HK-2 (cell line): ENCODE results near the gene TMEM184B.
"Not testable (repeated sequence)": the region's sequence is repeated elsewhere in the genome, so short reads cannot be mapped to it uniquely, and the experiment has no call there.

Experiments
- DNase-seq: peaks from one replicate; pipeline ENCODE4 v3.0.0-alpha.2; 2018; ENCODE audit not compliant: unreplicated experiment

TMEM184B gene

DNA sequence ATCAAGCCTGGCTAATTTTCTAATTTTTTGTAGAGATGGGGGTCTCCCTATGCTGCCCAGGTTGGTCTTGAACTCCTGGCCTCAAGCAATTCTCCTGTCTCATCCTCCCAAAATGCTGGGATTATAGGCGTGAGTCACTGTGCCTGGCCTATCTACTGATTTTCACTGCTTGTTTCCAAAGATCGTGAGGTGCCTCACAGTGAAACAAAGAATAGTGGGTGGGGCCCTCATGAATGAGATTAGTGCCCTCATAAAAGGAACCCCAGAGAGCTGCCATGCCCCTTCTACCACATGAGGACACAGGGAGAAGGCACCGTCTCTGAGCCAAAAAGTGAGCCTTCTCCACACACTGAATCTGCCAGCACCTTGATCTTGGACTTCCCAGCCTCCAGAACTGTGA, 23.5 kb downstream of the TMEM184B start:
- no peak for DNase-seq

DNA sequence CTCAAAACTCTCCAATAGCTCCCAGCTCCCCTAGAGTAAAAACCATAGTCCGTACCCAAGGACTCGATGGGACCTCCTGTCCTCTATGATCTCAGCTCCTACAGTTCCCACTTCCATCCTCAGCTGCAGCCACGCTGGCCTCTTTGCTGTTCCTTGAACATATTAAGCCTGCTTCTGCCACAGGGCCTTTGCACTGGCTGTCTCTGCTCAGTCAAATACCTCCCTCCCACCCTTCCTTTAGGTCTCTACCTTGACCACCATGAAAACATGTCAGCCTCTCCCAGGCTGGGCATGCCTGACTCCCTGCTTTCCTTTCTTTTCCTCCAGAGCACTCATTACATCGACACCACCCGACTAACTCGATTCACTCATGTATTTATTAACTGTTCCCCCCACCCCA, 24.5 kb downstream of the TMEM184B start:
- no peak for DNase-seq

DNA sequence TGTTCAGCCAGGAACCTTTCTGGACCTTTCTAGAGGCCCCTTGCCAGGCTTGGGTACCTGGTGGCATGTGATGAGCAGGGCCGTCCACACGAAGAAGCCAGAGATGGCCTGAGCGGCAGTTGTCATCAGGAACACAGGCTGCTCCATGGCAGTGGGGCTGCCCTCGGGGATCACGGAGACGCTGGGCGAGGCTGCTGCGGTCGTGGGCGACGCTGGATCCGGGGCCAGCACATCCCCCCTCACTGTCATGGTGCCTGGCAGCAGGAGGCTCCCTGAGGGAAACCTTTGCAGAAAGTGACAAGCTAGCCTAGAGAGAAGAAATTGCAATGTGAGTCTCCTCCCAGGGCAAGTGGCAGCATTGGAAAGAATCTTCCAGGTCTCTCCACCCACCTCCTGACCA, 25.1 kb downstream of the TMEM184B start:
- no peak for DNase-seq

DNA sequence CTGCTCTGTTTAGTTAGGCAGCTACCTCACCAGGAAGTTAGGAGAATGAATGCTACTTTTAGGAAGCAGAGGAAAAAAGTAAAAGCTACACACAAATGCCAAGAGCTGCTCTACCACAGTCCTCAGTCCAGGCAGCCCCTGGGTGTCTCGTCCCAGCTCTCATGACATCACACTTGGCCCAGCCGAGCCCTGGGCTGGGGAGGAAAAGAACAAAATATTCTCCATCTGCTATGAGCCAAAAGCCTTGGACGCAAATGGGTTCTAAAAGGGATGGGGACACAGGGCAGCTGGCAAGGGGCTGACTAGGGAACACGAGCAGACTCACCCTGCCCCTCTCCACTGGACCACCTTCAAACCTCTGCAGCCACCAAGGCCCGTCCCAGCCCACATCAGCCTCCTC, 26.1 kb downstream of the TMEM184B start:
- DNase-seq, result no peak

DNA sequence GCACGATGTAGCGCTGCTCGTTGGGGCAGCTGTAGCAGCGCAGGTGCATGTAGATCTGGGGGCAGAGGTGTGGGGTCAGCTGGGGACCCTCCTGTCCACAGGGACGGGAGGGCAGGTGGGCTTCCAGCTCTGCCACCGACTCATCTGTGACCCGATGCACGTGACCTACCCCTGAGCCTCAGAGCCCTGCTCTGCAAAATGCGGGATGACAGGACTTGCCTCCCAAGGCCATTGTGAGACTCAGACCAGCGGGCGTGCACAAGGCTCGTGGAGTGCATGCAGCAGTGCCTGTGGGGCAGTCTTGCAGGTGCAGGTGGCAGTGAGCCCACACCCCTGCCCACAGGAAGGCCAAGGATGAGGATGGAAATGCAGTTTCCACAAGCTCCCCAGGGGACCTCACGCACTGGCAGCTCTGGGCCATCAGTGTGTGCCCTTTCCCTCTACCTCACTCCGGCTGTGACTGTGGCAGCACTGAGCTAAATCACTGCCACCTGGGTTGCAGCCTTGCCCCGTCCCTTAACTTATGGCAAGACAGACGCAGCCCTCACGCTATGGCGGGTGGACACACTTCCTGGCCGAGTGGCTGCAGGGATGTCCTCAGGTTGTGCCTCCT, 26.7 kb downstream of the TMEM184B start:
- no peak for DNase-seq

DNA sequence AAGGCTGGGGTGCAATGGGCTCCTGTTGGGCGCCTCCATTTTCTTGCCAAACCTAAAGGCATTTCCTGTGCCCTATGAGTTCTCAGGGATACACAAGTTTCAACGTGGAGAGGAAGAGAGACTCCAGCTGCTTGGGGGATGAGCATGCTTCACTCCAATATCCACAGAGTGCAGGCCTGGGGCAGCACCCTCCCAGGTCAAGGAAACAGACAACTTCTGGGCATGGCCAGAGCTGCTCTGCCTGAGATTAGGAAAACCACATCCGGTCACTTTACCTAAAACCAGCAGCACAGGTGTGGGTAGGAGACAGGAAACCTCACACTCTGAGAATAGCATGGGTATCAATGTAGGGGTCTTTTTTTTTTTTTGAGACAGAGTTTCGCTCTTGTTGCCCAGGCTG, 28.7 kb downstream of the TMEM184B start:
- DNase-seq, result no peak

DNA sequence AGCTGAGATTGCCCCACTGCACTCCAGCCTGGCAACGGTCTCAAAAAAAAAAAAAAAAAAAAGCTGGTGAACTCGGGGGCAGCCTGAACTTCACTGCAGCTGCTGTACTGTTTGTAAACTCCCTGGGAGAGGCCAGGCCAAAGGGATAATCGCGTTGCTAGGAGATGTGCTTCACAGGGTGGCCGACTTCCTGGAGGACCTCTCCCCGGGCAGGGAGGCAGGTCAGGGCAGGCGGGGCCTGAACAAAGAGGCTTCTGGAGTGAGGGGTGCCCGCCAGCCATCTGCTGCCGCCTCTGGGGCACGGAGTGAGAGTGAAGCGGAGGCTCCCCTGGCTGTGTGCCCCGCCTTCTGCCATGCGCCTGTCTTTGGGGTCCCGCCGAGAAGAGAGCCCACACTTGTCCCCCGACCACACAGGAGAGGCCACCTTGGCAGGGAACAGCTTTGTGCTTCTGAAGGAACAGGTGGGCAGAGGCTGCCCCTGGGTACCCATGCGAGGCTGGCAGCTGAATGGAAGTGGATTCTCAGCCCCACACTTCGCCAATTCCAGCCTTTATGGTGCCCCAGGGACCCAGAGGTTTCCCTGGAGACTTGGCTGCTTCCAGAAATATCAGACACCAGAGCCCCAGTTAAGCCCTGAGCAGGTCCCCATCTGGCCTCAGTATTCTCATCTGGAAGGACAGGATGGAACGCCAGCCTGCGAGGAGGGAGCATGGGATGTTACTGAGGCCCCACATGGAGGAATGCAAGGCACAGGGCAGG, 29.6 kb downstream of the TMEM184B start:
- DNase-seq, result no peak

DNA sequence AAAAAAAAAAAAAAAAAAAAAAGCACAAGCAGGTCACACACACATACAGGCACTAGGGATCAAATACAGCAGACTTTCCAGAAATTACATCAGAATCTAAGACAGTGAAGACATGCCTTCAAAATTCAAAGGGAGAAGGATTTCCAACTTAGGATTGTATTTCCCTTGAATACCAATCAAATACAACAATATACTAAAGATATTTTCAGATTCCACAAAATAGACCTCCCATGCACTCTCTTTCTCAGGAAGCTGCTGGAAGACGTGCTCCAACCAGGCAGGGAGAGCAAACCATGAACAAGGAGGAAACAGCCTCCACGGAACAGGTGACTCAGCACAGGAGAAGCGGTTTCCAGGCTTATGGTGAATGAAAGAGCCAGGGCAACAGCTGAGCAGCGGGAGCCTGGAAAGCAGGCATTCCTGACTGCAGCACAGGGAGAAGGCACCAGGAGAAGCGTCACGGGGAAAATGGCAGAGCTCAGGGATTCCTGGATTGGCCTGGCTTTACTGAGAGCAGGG, 32.0 kb downstream of the TMEM184B start:
- peak; percentile 79 for DNase-seq

DNA sequence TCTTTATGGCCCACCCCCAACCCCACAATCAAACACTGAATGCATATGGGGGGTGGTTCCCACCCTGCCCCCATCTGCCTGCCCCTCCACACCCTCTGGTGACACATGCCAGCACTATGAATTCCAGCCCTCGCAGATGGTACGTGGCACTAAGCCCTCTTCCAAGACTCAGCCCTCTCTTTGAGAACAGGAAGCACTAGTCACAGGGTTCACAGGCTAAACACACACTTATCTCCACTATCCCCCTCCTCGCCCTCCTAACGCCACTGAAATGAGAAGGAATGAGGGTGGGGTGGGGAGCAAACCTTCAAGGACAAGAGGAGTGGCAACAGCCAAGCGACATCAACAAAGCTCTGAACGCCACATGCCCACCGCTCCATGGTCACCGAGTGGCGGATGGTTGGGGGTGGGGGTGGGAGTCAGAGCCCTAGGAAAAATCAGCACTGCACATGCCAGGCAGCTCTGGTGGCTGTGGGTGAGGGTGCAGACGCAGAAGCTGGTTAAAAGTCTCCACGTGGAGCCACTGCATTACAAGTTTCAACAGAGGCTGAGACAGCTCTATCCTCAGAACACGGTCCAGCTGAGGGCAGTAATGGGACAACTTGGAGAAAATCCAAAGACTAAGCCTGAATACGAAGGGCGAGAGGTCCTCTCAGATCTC, 33.6 kb downstream of the TMEM184B start:
- DNase-seq, result no peak

DNA sequence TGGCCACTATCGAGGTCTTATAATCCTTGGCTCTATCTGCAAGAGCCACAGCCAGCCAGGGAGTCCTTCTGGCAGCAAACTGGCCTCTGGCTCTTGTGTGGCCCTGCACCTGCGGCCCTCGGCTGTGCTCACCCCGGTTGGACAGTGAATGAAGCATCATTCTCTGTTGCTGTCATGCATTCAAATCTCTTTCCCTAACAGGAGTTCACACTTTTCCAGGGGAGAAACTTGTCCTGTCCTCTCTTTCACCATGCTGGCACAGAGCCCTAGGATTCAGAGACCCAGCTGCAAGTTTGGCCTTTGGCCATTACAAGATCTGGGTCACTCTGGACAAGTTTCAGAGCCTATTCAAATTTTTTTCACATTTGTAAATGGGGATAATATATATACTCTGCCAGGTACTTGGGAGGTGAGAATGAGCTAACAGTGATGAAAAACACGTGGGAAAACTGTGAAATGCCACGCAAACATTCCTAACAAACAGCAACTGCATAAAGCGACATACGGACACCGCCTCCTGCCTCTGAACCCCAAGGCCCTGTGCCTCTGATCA, 34.2 kb downstream of the TMEM184B start:
- no peak for DNase-seq

DNA sequence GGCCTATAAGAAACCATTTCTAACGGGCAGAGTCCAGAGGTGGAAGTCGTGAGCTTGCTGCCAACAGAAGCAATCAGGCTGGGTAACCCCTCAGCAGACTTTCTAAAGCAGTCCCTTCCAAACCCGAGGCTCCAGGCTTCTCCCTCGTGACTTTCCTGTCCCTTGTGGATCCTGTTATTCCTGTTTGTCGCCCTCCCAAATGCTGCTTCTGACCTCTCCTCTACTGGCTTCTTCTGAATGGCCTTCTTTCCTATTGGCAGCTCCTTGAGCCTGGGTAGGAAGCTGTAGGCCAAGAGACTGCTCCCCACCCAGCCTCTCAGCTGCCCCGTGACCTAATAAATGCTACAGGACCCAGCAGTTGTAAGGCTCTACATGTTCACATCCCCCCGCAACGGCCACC, 36.0 kb downstream of the TMEM184B start:
- DNase-seq, result no peak

DNA sequence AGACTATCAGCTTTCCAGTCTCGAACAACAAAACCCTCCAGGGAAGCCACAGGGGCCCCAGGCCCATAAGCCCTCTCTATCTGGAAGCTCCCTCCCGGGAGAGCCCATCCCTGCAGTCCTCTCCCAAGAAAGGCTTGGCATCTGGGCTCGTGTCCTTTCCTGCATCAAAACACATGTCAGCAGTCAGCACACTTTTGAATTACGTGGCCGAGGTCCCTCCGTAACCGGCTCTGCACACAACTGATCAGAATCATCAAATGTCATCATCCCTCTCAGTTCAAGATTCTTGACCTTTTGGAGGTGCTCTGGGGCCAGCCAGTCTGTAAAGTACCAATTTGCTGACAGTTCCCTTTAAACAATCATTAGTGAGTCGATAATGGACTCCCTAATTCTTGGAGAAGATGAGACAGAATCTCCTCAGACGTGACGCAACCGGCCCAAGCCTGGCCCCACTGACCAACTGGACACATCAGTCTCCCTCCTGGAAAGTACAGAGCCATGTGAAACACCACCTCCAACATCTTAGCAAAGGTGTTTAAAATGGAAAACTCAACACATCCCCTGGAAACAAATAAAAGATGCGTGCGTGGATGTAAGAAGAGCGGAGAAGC, 37.5 kb downstream of the TMEM184B start:
- no peak for DNase-seq

DNA sequence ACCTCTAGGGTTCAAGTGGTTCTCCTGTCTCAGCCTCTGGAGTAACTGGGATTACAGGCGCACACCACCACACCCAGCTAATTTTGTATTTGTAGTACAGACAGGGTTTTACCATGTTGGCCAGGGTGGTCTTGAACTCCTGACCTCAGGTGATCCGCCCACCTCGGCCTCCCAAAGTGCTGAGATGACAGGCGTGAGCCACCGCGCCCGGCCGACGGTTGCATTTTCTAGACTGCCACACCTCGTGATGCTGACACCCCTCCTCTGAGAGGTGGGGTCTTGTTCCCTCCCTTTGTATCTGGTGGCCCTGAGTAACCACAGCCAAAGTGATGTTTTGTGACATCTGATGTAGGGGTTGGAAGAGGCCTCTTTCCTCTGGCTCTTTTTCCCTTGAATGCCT, 39.0 kb downstream of the TMEM184B start:
- not testable (repeated sequence) for DNase-seq

DNA sequence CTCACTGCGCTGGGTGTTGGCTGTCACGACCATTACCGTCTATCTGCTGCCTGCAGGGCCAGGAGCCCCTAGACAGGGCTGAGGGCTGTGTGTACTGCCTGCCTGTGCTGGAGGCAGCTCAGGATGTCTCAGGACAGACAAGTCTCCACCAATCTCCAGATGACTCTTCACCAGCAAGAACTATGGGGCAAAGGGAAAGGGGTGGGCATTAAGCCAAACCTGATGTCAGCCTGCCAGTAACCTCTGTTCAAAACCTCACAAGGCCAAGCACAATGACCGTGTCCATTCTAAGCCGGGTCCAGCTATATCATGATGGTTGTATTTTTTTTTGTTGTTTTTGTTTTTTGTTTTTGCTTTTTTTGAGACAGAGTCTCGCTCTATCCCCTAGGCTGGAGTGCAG, 39.4 kb downstream of the TMEM184B start:
- no peak for DNase-seq

DNA sequence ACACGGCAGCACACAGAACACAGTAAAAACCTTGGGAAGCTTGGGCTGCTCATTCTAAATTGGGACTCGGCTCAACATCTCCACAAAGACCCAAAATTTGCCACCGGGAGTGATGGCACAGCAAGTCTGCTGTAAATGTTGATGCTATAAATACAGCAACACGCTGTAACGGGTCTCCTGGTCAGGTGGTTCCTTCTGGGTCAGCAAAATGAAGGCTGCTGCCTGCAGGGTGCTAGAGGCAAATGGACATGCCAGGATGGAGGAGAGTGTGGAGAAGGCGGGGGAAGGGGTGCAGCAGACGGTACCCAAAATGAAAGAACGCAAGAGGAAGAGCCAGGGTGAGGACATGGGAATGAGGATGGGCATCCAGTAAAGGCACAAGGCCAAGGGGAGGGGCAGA, 40.6 kb downstream of the TMEM184B start:
- no peak for DNase-seq

DNA sequence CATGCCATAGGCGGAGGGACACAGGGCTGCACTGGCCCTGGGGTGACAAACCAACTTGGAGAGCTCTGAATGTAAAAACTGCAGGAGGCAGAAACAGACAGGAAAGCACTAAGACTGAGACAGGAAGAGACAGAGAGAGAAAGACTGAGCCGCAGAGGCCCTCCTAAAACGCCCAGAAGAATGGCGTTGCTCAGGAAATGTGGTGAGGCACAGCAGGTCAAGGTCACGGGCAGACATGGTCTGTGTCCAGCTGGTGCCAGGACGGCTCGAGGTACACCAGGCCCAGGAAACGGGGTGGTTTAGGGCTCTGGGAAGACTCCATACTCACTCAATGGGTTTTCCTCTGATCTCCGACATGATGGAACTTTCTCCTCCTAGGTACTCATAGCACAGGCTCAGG, 41.9 kb downstream of the TMEM184B start:
- no peak for DNase-seq

DNA sequence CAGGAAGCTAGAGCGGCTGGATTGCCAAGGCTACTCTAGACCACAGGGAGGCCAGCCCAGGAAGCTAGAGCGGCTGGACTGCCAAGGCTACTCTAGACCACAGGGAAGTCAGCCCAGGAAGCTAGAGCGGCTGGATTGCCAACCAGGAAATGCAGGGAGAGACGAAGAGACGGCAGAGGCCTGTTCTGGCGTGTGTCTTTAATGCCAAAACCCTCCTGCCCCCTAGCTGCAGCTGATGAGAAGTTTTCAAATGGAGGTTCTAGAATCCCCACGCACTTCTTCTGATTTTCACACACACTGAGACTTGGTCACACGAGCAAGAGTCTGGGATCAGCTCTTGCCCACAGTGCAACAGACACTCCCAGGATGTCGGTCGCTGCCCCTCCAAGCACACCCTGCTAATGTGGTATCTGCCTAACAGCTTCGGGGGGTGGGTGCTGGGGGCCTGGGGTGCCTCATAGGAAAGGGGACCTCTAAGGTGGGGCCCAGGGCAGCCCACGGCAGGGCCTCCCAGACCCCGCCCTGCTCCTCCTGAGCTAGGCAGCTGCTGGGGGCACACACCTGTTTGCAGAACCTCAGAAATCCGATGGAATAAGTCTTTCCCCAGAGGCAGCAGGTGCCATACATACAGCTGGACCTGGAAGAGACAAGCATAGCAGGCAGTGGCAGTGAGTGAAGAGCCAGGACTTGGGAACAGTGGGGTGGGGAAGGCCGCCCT, 42.5 kb downstream of the TMEM184B start:
- DNase-seq, result no peak

DNA sequence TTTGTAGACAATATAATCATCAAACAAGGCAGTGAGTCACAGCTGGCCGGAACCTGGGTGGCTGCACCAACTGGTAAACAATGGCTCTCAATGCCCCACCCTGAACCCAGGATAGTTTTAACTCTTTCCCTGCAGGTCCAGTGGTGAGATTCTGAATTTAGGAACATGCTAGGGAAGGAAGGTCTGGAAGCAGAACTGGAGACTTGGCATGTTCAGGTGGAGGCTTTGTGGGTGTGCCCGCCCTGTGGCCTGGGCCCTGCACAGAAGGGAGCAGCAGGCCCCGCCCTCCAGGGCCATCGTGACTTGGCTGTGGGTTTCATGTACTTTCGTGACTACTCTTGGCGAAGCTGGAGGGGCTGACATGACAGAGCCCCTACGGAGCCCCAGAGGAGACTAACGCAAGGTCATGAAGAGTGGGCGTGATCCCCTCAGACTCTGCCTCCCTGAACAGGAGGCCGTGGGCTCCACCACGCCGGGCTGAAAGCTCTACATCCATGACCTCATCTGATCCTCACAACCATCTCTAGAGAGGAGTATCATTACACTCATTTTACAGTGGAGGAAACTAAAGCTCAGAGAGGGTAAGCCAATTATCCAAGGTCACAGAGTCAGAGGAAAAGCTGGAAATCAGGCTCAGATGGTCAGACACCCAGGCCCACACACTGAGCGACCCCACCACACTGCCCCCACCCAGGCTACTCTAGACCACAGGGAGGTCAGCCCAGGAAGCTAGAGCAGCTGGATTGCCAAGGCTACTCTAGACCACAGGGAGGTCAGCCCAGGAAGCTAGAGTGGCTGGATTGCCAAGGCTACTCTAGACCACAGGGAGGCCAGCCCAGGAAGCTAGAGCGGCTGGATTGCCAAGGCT, 43.7 kb downstream of the TMEM184B start:
- DNase-seq, result no peak

DNA sequence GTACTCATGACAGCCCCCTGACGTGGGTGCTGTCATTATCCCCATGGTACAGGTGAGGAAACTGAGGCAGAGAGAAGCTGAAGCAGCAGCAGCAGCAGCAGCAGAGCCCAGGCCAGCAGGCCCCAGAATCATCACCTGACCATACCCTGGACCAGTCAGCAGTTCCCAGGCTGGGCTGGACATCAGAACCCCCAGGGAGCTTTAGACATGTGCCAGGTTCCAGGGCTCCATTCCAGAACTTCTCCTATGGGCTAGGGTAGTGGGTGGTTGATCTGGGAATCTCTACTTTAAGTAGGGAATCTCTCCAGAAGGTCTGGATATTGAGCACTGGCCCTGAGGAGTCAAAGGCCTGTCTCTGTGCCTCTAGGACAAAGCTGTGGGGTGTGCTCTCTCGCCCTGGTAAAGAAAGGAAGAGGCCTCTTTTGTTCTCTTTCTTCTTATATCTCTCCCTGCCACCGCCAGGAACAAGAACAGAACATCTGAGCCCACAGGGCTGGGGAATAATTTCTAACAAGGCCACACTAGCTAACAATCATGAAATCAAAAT, 44.4 kb downstream of the TMEM184B start:
- DNase-seq, result no peak
